ENCODE data around the gene GRIK4. TPM values are rescaled to one million over a fixed set of nuclear protein-coding genes. Genes with fewer than 3 reads are reported as not detected.

The GRIK4 gene
- polyA plus RNA-seq, 1 donor from 2014 or later, result 3.4 TPM

GRCh38 chr11:120536797-120537169 lies 25.2 kb downstream of the GRIK4 start:
- Histone ChIP-seq H3K27me3 (ENCODE audit: insufficient read depth, low read depth, low read length) (no peaks in the 10 kb centered on the region), H3K9me3 (ENCODE audit: low read length) (no peaks in the 10 kb centered on the region), H2AFZ (ENCODE audit: low read depth, low read length) (no peak overlapping the region), H3K79me2 (replicated peaks; ENCODE audit: insufficient read depth, low read length) (no peaks in the 10 kb centered on the region), H3K4me3 (ENCODE audit: low read length) (no peak overlapping the region), H3F3A (ENCODE audit: insufficient read depth, low read length, poor library complexity, severe bottlenecking) (no peaks in the 10 kb centered on the region), H3K9ac (ENCODE audit: low read length) (no peak overlapping the region), H3K36me3 (ENCODE audit: insufficient read depth, low read length) (no peaks in the 10 kb centered on the region), H3K4me2 (ENCODE audit: low read length) (no peak overlapping the region), H4K20me1 (ENCODE audit: insufficient read depth) (no peaks in the 10 kb centered on the region), H3K27ac (ENCODE audit: low read length) (no peak overlapping the region), H3K9me2 (ENCODE audit: insufficient read depth, low read length) (no peaks in the 10 kb centered on the region)
- TF ChIP-seq POLR2AphosphoS5 (IDR thresholded peaks at IDR 0.05) (no peak), SMC3 (conservative IDR thresholded peaks at IDR 0.05; ENCODE audit: poor library complexity) (no peak), TAF1 (IDR thresholded peaks at IDR 0.05; ENCODE audit: low read depth) (no peak), CTCF (IDR thresholded peaks at IDR 0.05; ENCODE audit: poor library complexity, severe bottlenecking) (no peak), EZH2 (IDR thresholded peaks at IDR 0.05; ENCODE audit: borderline replicate concordance, insufficient read depth, low read length, poor library complexity, severe bottlenecking) (no peak), REST (IDR thresholded peaks at IDR 0.05; ENCODE audit: borderline replicate concordance) (no peak), EP300 (conservative IDR thresholded peaks at IDR 0.05; ENCODE audit: poor library complexity, severe bottlenecking) (no peak), RAD21 (conservative IDR thresholded peaks at IDR 0.05) (no peak), MXI1 (conservative IDR thresholded peaks at IDR 0.05; ENCODE audit: poor library complexity, severe bottlenecking) (no peak)

- Histone ChIP-seq H4K20me1 (ENCODE audit: insufficient read depth) (no peaks in the 10 kb centered on the region), H3F3A (ENCODE audit: insufficient read depth, low read length, poor library complexity, severe bottlenecking) (no peaks in the 10 kb centered on the region)
Measured at GRCh38 chr11:120537996-120538395, 26.4 kb downstream of the GRIK4 start.

More at GRCh38 chr11:120537996-120538395, 26.4 kb downstream of the GRIK4 start:
- H2AFZ ChIP-seq (ENCODE audit: low read depth, low read length), result no peak overlapping the region
- TF ChIP-seq RAD21 (conservative IDR thresholded peaks at IDR 0.05) (no peak), SMC3 (conservative IDR thresholded peaks at IDR 0.05; ENCODE audit: poor library complexity) (no peak), EP300 (conservative IDR thresholded peaks at IDR 0.05; ENCODE audit: poor library complexity, severe bottlenecking) (no peak), MXI1 (conservative IDR thresholded peaks at IDR 0.05; ENCODE audit: poor library complexity, severe bottlenecking) (no peak), EZH2 (IDR thresholded peaks at IDR 0.05; ENCODE audit: borderline replicate concordance, insufficient read depth, low read length, poor library complexity, severe bottlenecking) (no peak), POLR2AphosphoS5 (IDR thresholded peaks at IDR 0.05) (no peak), CTCF (IDR thresholded peaks at IDR 0.05; ENCODE audit: poor library complexity, severe bottlenecking) (no peak), REST (IDR thresholded peaks at IDR 0.05; ENCODE audit: borderline replicate concordance) (no peak), TAF1 (IDR thresholded peaks at IDR 0.05; ENCODE audit: low read depth) (no peak)
- H3K79me2 ChIP-seq (replicated peaks; ENCODE audit: insufficient read depth, low read length), result no peaks in the 10 kb centered on the region
- H3K36me3 ChIP-seq (ENCODE audit: insufficient read depth, low read length), result no peaks in the 10 kb centered on the region
- H3K9me3 ChIP-seq (ENCODE audit: low read length), result no peaks in the 10 kb centered on the region
- H3K4me2 ChIP-seq (ENCODE audit: low read length), result no peak overlapping the region
- H3K4me3 ChIP-seq (ENCODE audit: low read length), result no peak overlapping the region
- no peaks in the 10 kb centered on the region for H3K9me2 ChIP-seq (ENCODE audit: insufficient read depth, low read length)
- H3K9ac ChIP-seq (ENCODE audit: low read length), result no peak overlapping the region
- no peak overlapping the region for H3K27ac ChIP-seq (ENCODE audit: low read length)
- H3K27me3 ChIP-seq (ENCODE audit: insufficient read depth, low read depth, low read length), result no peaks in the 10 kb centered on the region

All from neural cell (in vitro differentiated cells).